Endothelial cell of umbilical vein (primary cell): ENCODE results near the gene KAZN. TPM values are rescaled to one million over a fixed set of nuclear protein-coding genes. Genes with fewer than 3 reads are reported as not detected.

Source experiments
- BruUV-seq: library from RNA; stranded (reverse); fragments of 400-500 nt; replicated peaks from 2 replicates; lab custom pipeline; 2021; lab: Mats Ljungman, UMichigan
- CTCF ChIA-PET: fragments of 300-600, 350-600 bp; sonication (Branson Sonifier 250); formaldehyde crosslinking; loops from one replicate; lab custom pipeline; 2021; ENCODE audit warnings: antibody characterized with exemption, inconsistent platforms; lab: Charles Lee
- POLR2A ChIA-PET: fragments of 300-600, 350-600 bp; sonication (Branson Sonifier 250); formaldehyde crosslinking; loops from one replicate; lab custom pipeline; 2021; ENCODE audit warnings: antibody characterized with exemption, inconsistent platforms; lab: Charles Lee
- DNase-seq: peaks from one replicate; pipeline ENCODE4 v3.0.0-alpha.2; 2011; ENCODE audit warnings: low read depth, low spot score
- FAIRE-seq: peaks from 2 replicates; lab custom pipeline; 2011; peaks lifted over from hg19 to GRCh38; lab: Jason Lieb, UNC
- H2AFZ ChIP-seq: 2 replicates; pipeline ENCODE4 v1.6.0; 2012; ENCODE audit warnings: low read depth, low read length, control low read depth, inconsistent platforms
- H3K27ac ChIP-seq: 2 replicates; pipeline ENCODE4 v1.5.1; 2011; ENCODE audit warnings: low read depth, mild to moderate bottlenecking, control low read depth, low read length, moderate library complexity; ENCODE audit not compliant: insufficient read depth
- H3K27me3 ChIP-seq, 2 experiments: 2 replicates each; pipeline versions ENCODE4 v1.6.0 to v1.6.1; 2011; ENCODE audit warnings: low read length in 2 of 2, mixed read lengths in 1 of 2; ENCODE audit not compliant: control insufficient read depth in 2 of 2, insufficient read depth in 2 of 2
- H3K36me3 ChIP-seq, 2 experiments: 2 replicates in 1 of 2; 3 replicates in 1 of 2; pipeline ENCODE4 v1.5.1; 2011; ENCODE audit warnings: low read length in 2 of 2, mild to moderate bottlenecking in 1 of 2, moderate library complexity in 1 of 2; ENCODE audit not compliant: control insufficient read depth in 2 of 2, insufficient read depth in 2 of 2; ENCODE audit errors: extremely low read depth in 1 of 2
- H3K4me1 ChIP-seq: 3 replicates; pipeline ENCODE4 v1.5.1; 2011; ENCODE audit warnings: mild to moderate bottlenecking, low read length; ENCODE audit not compliant: control insufficient read depth, insufficient read depth; ENCODE audit errors: extremely low read depth
- H3K4me2 ChIP-seq: 2 replicates; pipeline ENCODE4 v1.6.1; 2011; ENCODE audit warnings: low read length, control low read depth, mixed read lengths; ENCODE audit not compliant: insufficient read depth
- H3K4me3 ChIP-seq, 3 experiments: fragments of 200-600 bp in 1 of 3; sonication (generic), shearing (Covaris generic) in 1 of 3; replicated peaks in 1 of 3; 2 replicates each; pipeline ENCODE4 v1.5.1; 2011 to 2016; ENCODE audit warnings: control low read depth in 3 of 3, low read length in 3 of 3, mild to moderate bottlenecking in 2 of 3, inconsistent platforms in 1 of 3, low read depth in 1 of 3, moderate library complexity in 1 of 3; ENCODE audit not compliant: insufficient read depth in 1 of 3
- H3K79me2 ChIP-seq: 2 replicates; pipeline ENCODE4 v1.6.0; 2012; ENCODE audit warnings: low read length, inconsistent platforms; ENCODE audit not compliant: control insufficient read depth, insufficient read depth
- H3K9ac ChIP-seq: replicated peaks from 2 replicates; pipeline ENCODE3; 2011; ENCODE audit warnings: low read length, control low read depth; ENCODE audit not compliant: insufficient read depth; ENCODE audit errors: extremely low read depth
- H3K9me1 ChIP-seq: replicated peaks from 3 replicates; pipeline ENCODE4 v1.6.0; 2011; ENCODE audit warnings: mild to moderate bottlenecking, low read length; ENCODE audit not compliant: control insufficient read depth, insufficient read depth; ENCODE audit errors: extremely low read depth
- H3K9me3 ChIP-seq: replicated peaks from 2 replicates; pipeline ENCODE4 v1.5.1; 2012; ENCODE audit warnings: low read length, inconsistent platforms; ENCODE audit not compliant: control insufficient read depth, insufficient read depth
- H4K20me1 ChIP-seq: replicated peaks from 2 replicates; pipeline ENCODE3; 2011; ENCODE audit warnings: mild to moderate bottlenecking, low read length; ENCODE audit not compliant: control insufficient read depth, insufficient read depth; ENCODE audit errors: extremely low read depth
- EZH2 ChIP-seq: IDR thresholded peaks from 2 replicates; pipeline ENCODE4 v1.6.1; 2012; ENCODE audit warnings: borderline replicate concordance, low read depth, mild to moderate bottlenecking, moderate library complexity, low read length, inconsistent platforms; ENCODE audit not compliant: severe bottlenecking
- FOS ChIP-seq: IDR thresholded peaks from 2 replicates; pipeline ENCODE4 v1.6.1; 2011; ENCODE audit warnings: mild to moderate bottlenecking, low read length, moderate library complexity, borderline replicate concordance; ENCODE audit not compliant: insufficient read depth
- GATA2 ChIP-seq: IDR thresholded peaks from 2 replicates; pipeline ENCODE4 v1.7.0; 2011; ENCODE audit warnings: low read depth, mild to moderate bottlenecking, moderate library complexity, mixed read lengths, low read length; ENCODE audit not compliant: insufficient read length, insufficient read depth
- JUN ChIP-seq: IDR thresholded peaks from 2 replicates; pipeline ENCODE4 v1.6.1; 2011; ENCODE audit warnings: borderline replicate concordance, low read depth; ENCODE audit not compliant: insufficient read length, insufficient read depth
- MAX ChIP-seq: IDR thresholded peaks from 2 replicates; pipeline ENCODE4 v1.6.1; 2011; ENCODE audit not compliant: insufficient read depth, insufficient read length
- MYC ChIP-seq: IDR thresholded peaks from one replicate; pipeline ENCODE4 v1.6.1; 2011; ENCODE audit warnings: mild to moderate bottlenecking, low read depth, low read length
- POLR2A ChIP-seq: IDR thresholded peaks from 2 replicates; pipeline ENCODE4 v1.6.1; 2012; ENCODE audit warnings: low read depth, mild to moderate bottlenecking, control low read depth, low read length
- POLR2AphosphoS5 ChIP-seq: IDR thresholded peaks from 2 replicates; pipeline ENCODE4 v1.6.1; 2012; ENCODE audit warnings: low read depth, mild to moderate bottlenecking, control low read depth, low read length, moderate library complexity; ENCODE audit not compliant: insufficient read depth
- dilution Hi-C: fragments of 300-500 bp; cut with MboI; formaldehyde crosslinking; loops from one replicate; pipeline ENCODE4 v1.15.0; 2019; ENCODE audit warnings: low sequenced_read_pairs; ENCODE audit not compliant: extremely low pct_ligation_motif_present
- intact Hi-C: fragments of 100-400 bp; cut with micrococcal nuclease; formaldehyde crosslinking; loops from one replicate; pipeline ENCODE4 v1.10.0; 2022
- polyA plus RNA-seq, 4 experiments: library from polyadenylated mRNA; depleted of rRNA in 3 of 4; stranded (reverse) in 3 of 4; unstranded in 1 of 4; fragments of >200 nt; gene quantifications; 2 replicates each; pipeline versions ENCODE4 v1.2.1 to v1.2.3, GENCODE V29; 2011 to 2012; ENCODE audit warnings: missing spikeins in 1 of 4
- total RNA-seq: library from RNA; stranded (reverse); gene quantifications from 2 replicates; pipeline ENCODE4 v1.2.3, GENCODE V29; 2021
- TF ChIP-seq, protein P1 (sequence below), 2 donors: IDR thresholded peaks; 1 replicate in 1 of 2; 2 replicates in 1 of 2; pipeline ENCODE4 v1.5.1; 2011; ENCODE audit warnings: low read length in 2 of 2, mild to moderate bottlenecking in 2 of 2, moderate library complexity in 2 of 2, control low read depth in 1 of 2, inconsistent platforms in 1 of 2, low read depth in 1 of 2; ENCODE audit not compliant: insufficient read depth in 1 of 2; ENCODE audit errors: extremely low read depth in 1 of 2

Gene KAZN
- total and polyA plus RNA-seq, 2 donors (not counting 3 experiments of a cell fraction or from before 2014, with no cell fraction given) = 1.6 to 5.8 TPM

DNA sequence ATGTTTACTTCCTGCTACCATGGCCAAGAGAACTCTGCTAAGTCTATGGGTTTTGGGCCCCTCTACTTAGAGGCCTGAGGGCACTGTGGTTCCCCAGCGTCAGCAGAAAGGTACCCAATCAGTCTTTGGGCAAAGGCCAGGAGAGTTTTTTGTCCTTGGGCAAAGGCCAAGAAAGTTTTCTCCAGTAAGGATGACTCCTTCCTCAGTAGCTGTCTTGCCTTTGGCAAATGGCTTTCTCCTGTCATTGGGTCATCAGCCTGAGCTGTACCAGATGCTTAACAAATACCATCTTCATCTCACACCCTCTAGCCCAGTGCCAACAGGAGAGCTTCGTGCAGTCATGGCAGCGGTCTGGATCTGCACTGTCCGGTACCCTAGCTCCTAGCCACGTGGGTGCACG is 355.7 kb downstream of the KAZN start:
- Histone ChIP-seq H2AFZ (no peak overlapping the region), H3K79me2 (no peaks in the 10 kb centered on the region), H3K27ac (no peak overlapping the region), H3K4me1 (no peaks in the 10 kb centered on the region), H3K4me3 (no peak overlapping the region), H3K4me2 (no peak overlapping the region), H4K20me1 (no peaks in the 10 kb centered on the region), H3K27me3 (no peaks in the 10 kb centered on the region), H3K36me3 (no peaks in the 10 kb centered on the region), H3K9me1 (no peaks in the 10 kb centered on the region), H3K9me3 (no peaks in the 10 kb centered on the region), H3K9ac (no peak overlapping the region)
- TF ChIP-seq POLR2A = no peak
- no peak for TF ChIP-seq FOS
- no TSS peak for BruUV-seq
- POLR2A ChIA-PET = no interaction called here
- DNase-seq (no peak), FAIRE-seq (no peak)
- dilution Hi-C loops = no loop called here
- intact Hi-C loops = no loop called here
- CTCF ChIA-PET = interaction anchor here (0.9 to 1.0 kb wide), 3 partner anchors 10 to 33 kb away, joined by 3 read pairs; no protein-coding TSS in a partner anchor

- CTCF ChIA-PET = interaction anchor here (0.9 to 1.0 kb wide), 2 partner anchors 10 to 13 kb away, joined by 3 read pairs; no protein-coding TSS in a partner anchor
- dilution Hi-C loops = no loop called here
- DNase-seq = no peak
Measured at GRCh38 chr1:14954930-14955329, 356.4 kb downstream of the KAZN start.

More at GRCh38 chr1:14954930-14955329, 356.4 kb downstream of the KAZN start:
- H3K4me2 ChIP-seq = no peak overlapping the region
- no peaks in the 10 kb centered on the region for H3K79me2 ChIP-seq
- H3K9me3 ChIP-seq = no peaks in the 10 kb centered on the region
- no peak overlapping the region for H2AFZ ChIP-seq
- H3K27me3 ChIP-seq = no peaks in the 10 kb centered on the region
- H3K4me1 ChIP-seq = no peaks in the 10 kb centered on the region
- no peak overlapping the region for H3K27ac ChIP-seq
- H4K20me1 ChIP-seq = no peaks in the 10 kb centered on the region
- no peaks in the 10 kb centered on the region for H3K36me3 ChIP-seq
- no peaks in the 10 kb centered on the region for H3K9me1 ChIP-seq
- POLR2A ChIA-PET = no interaction called here
- no peak overlapping the region for H3K9ac ChIP-seq
- BruUV-seq = no TSS peak
- no peak for FAIRE-seq
- TF ChIP-seq MYC (no peak), POLR2AphosphoS5 (no peak), MAX (no peak), EZH2 (no peak), JUN (no peak), GATA2 (no peak), POLR2A (no peak), FOS (no peak)
- TF ChIP-seq, protein P1, sequence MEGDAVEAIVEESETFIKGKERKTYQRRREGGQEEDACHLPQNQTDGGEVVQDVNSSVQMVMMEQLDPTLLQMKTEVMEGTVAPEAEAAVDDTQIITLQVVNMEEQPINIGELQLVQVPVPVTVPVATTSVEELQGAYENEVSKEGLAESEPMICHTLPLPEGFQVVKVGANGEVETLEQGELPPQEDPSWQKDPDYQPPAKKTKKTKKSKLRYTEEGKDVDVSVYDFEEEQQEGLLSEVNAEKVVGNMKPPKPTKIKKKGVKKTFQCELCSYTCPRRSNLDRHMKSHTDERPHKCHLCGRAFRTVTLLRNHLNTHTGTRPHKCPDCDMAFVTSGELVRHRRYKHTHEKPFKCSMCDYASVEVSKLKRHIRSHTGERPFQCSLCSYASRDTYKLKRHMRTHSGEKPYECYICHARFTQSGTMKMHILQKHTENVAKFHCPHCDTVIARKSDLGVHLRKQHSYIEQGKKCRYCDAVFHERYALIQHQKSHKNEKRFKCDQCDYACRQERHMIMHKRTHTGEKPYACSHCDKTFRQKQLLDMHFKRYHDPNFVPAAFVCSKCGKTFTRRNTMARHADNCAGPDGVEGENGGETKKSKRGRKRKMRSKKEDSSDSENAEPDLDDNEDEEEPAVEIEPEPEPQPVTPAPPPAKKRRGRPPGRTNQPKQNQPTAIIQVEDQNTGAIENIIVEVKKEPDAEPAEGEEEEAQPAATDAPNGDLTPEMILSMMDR (IDR thresholded peaks at IDR 0.05; ENCODE audit: extremely low read depth in 1 of 2, insufficient read depth in 1 of 2, low read depth in 1 of 2, low read length in 2 of 2) = no peak
- H3K4me3 ChIP-seq = no peak overlapping the region
- intact Hi-C loops = no loop called here
